Endodermal cell (in vitro differentiated cells): ENCODE results near the gene SLTM. TPM values are rescaled to one million over a fixed set of nuclear protein-coding genes. Genes with fewer than 3 reads are reported as not detected.
A peak's percentile ranks its signal among the peaks of the same experiment; 100 is the strongest.

Source experiments
- DNase-seq: peaks from one replicate; pipeline ENCODE4 v3.0.0-alpha.2; 2017
- H3K27ac ChIP-seq: 2 replicates; pipeline ENCODE4 v1.5.1; 2013; ENCODE audit warnings: mild to moderate bottlenecking, low read depth, low read length, moderate library complexity
- H3K27me3 ChIP-seq: 2 replicates; pipeline ENCODE4 v1.6.1; 2013; ENCODE audit warnings: mild to moderate bottlenecking, low read length, moderate library complexity; ENCODE audit not compliant: insufficient read depth, control insufficient read depth, poor library complexity, severe bottlenecking
- H3K36me3 ChIP-seq: 2 replicates; pipeline ENCODE4 v1.7.0; 2013; ENCODE audit warnings: mild to moderate bottlenecking, low read length, moderate library complexity; ENCODE audit not compliant: control insufficient read depth, insufficient read depth
- H3K4me1 ChIP-seq: one replicate; pipeline ENCODE4 v1.7.0; 2013; ENCODE audit warnings: low read length; ENCODE audit not compliant: control insufficient read depth, insufficient read depth
- H3K4me3 ChIP-seq: 2 replicates; pipeline ENCODE4 v1.5.1; 2013; ENCODE audit warnings: mild to moderate bottlenecking, low read length, moderate library complexity
- H3K9ac ChIP-seq: 2 replicates; pipeline ENCODE4 v1.6.1; 2013; ENCODE audit warnings: mild to moderate bottlenecking, low read length, moderate library complexity; ENCODE audit not compliant: poor library complexity, severe bottlenecking; ENCODE audit errors: extremely low read depth
- H3K9me3 ChIP-seq: 2 replicates; pipeline ENCODE4 v1.6.1; 2013; ENCODE audit warnings: mild to moderate bottlenecking, low read length, moderate library complexity; ENCODE audit not compliant: control insufficient read depth
- H3K27ac Mint-ChIP-seq: 2 replicates; pipeline ENCODE4 v1.8.0; 2020; ENCODE audit warnings: mixed read lengths
- H3K27me3 Mint-ChIP-seq: 2 replicates; pipeline ENCODE4 v1.8.0; 2021; ENCODE audit warnings: mild to moderate bottlenecking, mixed read lengths; ENCODE audit not compliant: insufficient read depth
- H3K36me3 Mint-ChIP-seq: 2 replicates; pipeline ENCODE4 v1.8.0; 2020; ENCODE audit warnings: low read depth, mixed read lengths
- H3K4me1 Mint-ChIP-seq: 2 replicates; pipeline ENCODE4 v1.8.0; 2020; ENCODE audit warnings: mixed read lengths
- H3K4me3 Mint-ChIP-seq: 2 replicates; pipeline ENCODE4 v1.8.0; 2020; ENCODE audit warnings: mild to moderate bottlenecking, moderate library complexity, mixed read lengths
- H3K9me3 Mint-ChIP-seq: 2 replicates; pipeline ENCODE4 v1.8.0; 2020; ENCODE audit warnings: mild to moderate bottlenecking, mixed read lengths
- CTCF ChIP-seq: fragments of 200-600 bp; sonication (generic); conservative IDR thresholded peaks from 2 replicates; pipeline ENCODE4 v1.5.0; 2021; ENCODE audit warnings: antibody characterized with exemption, mild to moderate bottlenecking
- WGBS, 2 experiments: methylation state at CpG; one replicate each; pipeline versions ENCODE4 v1.1.5 to v1.1.7; 2013; ENCODE audit warnings: missing lambda C conversion rate in 2 of 2, mixed read lengths in 1 of 2; ENCODE audit not compliant: insufficient coverage in 1 of 2, insufficient read length in 1 of 2; 5-methylcytosine and 5-hydroxymethylcytosine counted together
- total RNA-seq, 2 donors: library from RNA; stranded (reverse); fragmentation: NEBNext Ultra II Directional in 1 of 2; extraction: Animal tissue kit (Norgen Biotek cat#: 25700) in 1 of 2; gene quantifications; 2 replicates in 1 of 2; 3 replicates in 1 of 2; pipeline ENCODE4 v1.2.1, GENCODE V29; 2021

The SLTM gene
- total RNA-seq, 2 donors from 2014 or later: 77.1 to 96.8 TPM

- no peak overlapping the region for H3K9ac ChIP-seq
- Mint-ChIP-seq H3K36me3 (no peaks in the 10 kb centered on the region), H3K9me3 (no peaks in the 10 kb centered on the region), H3K4me1 (no peaks in the 10 kb centered on the region), H3K27me3 (no peaks in the 10 kb centered on the region), H3K4me3 (no peak overlapping the region), H3K27ac (no peak overlapping the region)
- no peaks in the 10 kb centered on the region for H3K4me1 ChIP-seq
- no peak for DNase-seq
- WGBS, 2 experiments: 93 to 100% methylated on average over 2 to 4 of the region's 4 CpGs
- H3K36me3 ChIP-seq: no peaks in the 10 kb centered on the region
- H3K9me3 ChIP-seq: no peaks in the 10 kb centered on the region
- H3K27ac ChIP-seq: no peak overlapping the region
- H3K4me3 ChIP-seq: no peak overlapping the region
- TF ChIP-seq CTCF: no peak
- no peaks in the 10 kb centered on the region for H3K27me3 ChIP-seq
Observed at GRCh38 chr15:58958811-58959210, 25.3 kb upstream of the SLTM start.

GRCh38 chr15:58957101-58957973, 23.9 kb upstream of the SLTM start:
- H3K36me3 Mint-ChIP-seq: no peaks in the 10 kb centered on the region
- H3K4me3 Mint-ChIP-seq: no peak overlapping the region
- no peaks in the 10 kb centered on the region for H3K9me3 Mint-ChIP-seq
- peak; percentile 92 for TF ChIP-seq CTCF
- Histone ChIP-seq H3K4me3 (no peak overlapping the region), H3K27ac (no peak overlapping the region), H3K9me3 (no peaks in the 10 kb centered on the region), H3K27me3 (no peaks in the 10 kb centered on the region), H3K9ac (no peak overlapping the region), H3K4me1 (no peaks in the 10 kb centered on the region), H3K36me3 (no peaks in the 10 kb centered on the region)
- H3K27me3 Mint-ChIP-seq: no peaks in the 10 kb centered on the region
- H3K27ac Mint-ChIP-seq: no peak overlapping the region
- peak; percentile 84 for DNase-seq
- 31 to 51% methylated on average over 5 to 8 of the region's 8 CpGs for WGBS, 2 experiments
- H3K4me1 Mint-ChIP-seq: no peaks in the 10 kb centered on the region

GRCh38 chr15:58952751-58953150, 19.3 kb upstream of the SLTM start:
- no peaks in the 10 kb centered on the region for H3K36me3 ChIP-seq
- no peak overlapping the region for H3K27ac ChIP-seq
- no peak overlapping the region for H3K4me3 ChIP-seq
- no peak overlapping the region for H3K9ac ChIP-seq
- Mint-ChIP-seq H3K27me3 (no peaks in the 10 kb centered on the region), H3K4me3 (no peak overlapping the region), H3K27ac (peak overlapping the region; percentile 18), H3K4me1 (no peaks in the 10 kb centered on the region), H3K36me3 (no peaks in the 10 kb centered on the region), H3K9me3 (no peaks in the 10 kb centered on the region)
- H3K9me3 ChIP-seq: no peaks in the 10 kb centered on the region
- DNase-seq: no peak
- no peak for TF ChIP-seq CTCF
- no peaks in the 10 kb centered on the region for H3K4me1 ChIP-seq
- H3K27me3 ChIP-seq: no peaks in the 10 kb centered on the region
